Neural cell (in vitro differentiated cells): Measurements from ENCODE around the gene FGF1. TPM values are rescaled to one million over a fixed set of nuclear protein-coding genes. Genes with fewer than 3 reads are reported as not detected.

Source experiments
- H2AFZ ChIP-seq: fragments of 200-600, 300-800 bp; sonication (generic), shearing (Covaris generic); 2 replicates; pipeline ENCODE4 v1.6.0; 2014; ENCODE audit warnings: low read depth, mild to moderate bottlenecking, antibody characterized with exemption, low read length, moderate library complexity
- H3F3A ChIP-seq: fragments of 200-600 bp; shearing (Covaris generic); 2 replicates; pipeline ENCODE4 v1.6.1; 2016; ENCODE audit warnings: mild to moderate bottlenecking, moderate library complexity, mixed read lengths, antibody characterized with exemption, low read length; ENCODE audit not compliant: insufficient read depth, poor library complexity, severe bottlenecking
- H3K27ac ChIP-seq: fragments of 200-600, 300-800 bp; sonication (generic), shearing (Covaris generic); 2 replicates; pipeline ENCODE4 v1.5.1; 2014; ENCODE audit warnings: mild to moderate bottlenecking, low read length, moderate library complexity
- H3K27me3 ChIP-seq: fragments of 300-800, 200-600 bp; sonication (generic), shearing (Covaris generic); 2 replicates; pipeline ENCODE4 v1.6.0; 2014; ENCODE audit warnings: mild to moderate bottlenecking, low read depth, low read length, moderate library complexity; ENCODE audit not compliant: insufficient read depth
- H3K36me3 ChIP-seq: fragments of 300-800, 200-600 bp; sonication (generic), shearing (Covaris generic); 2 replicates; pipeline ENCODE4 v1.5.1; 2014; ENCODE audit warnings: mild to moderate bottlenecking, antibody characterized with exemption, low read length, moderate library complexity; ENCODE audit not compliant: insufficient read depth
- H3K4me2 ChIP-seq: fragments of 300-800, 200-600 bp; sonication (generic), shearing (Covaris generic); 2 replicates; pipeline ENCODE4 v1.6.0; 2014; ENCODE audit warnings: mild to moderate bottlenecking, low read length
- H3K4me3 ChIP-seq: fragments of 300-800, 200-600 bp; sonication (generic), shearing (Covaris generic); 2 replicates; pipeline ENCODE4 v1.5.1; 2014; ENCODE audit warnings: mild to moderate bottlenecking, low read length, moderate library complexity
- H3K79me2 ChIP-seq: fragments of 200-600 bp; shearing (Covaris generic); replicated peaks from 2 replicates; pipeline ENCODE4 v1.6.0; 2014; ENCODE audit warnings: mild to moderate bottlenecking, low read length, moderate library complexity; ENCODE audit not compliant: insufficient read depth
- H3K9ac ChIP-seq: fragments of 300-800, 200-600 bp; sonication (generic), shearing (Covaris generic); 2 replicates; pipeline ENCODE4 v1.6.1; 2016; ENCODE audit warnings: mild to moderate bottlenecking, low read length, mixed read lengths
- H3K9me2 ChIP-seq: fragments of 200-600 bp; shearing (Covaris generic); 2 replicates; pipeline ENCODE4 v1.6.1; 2016; ENCODE audit warnings: mild to moderate bottlenecking, low read length, mixed read lengths; ENCODE audit not compliant: insufficient read depth
- H3K9me3 ChIP-seq: fragments of 200-600, 300-800 bp; sonication (generic), shearing (Covaris generic); 2 replicates; pipeline ENCODE4 v1.6.1; 2016; ENCODE audit warnings: mild to moderate bottlenecking, mixed run types, low read length, moderate library complexity, mixed read lengths
- H4K20me1 ChIP-seq: fragments of 200-600 bp; shearing (Covaris generic); 2 replicates; pipeline ENCODE4 v1.6.1; 2016; ENCODE audit warnings: mild to moderate bottlenecking, mixed run types; ENCODE audit not compliant: insufficient read depth
- EP300 ChIP-seq: fragments of 450-650 bp; conservative IDR thresholded peaks from 2 replicates; pipeline ENCODE4 v1.6.1; 2014; ENCODE audit warnings: antibody characterized with exemption, mild to moderate bottlenecking, moderate library complexity; ENCODE audit not compliant: poor library complexity, severe bottlenecking
- EZH2 ChIP-seq: fragments of 200-600, 300-800 bp; shearing (Covaris generic), sonication (generic); IDR thresholded peaks from 2 replicates; pipeline ENCODE4 v1.6.1; 2014; ENCODE audit warnings: antibody characterized with exemption, low read length, borderline replicate concordance, mild to moderate bottlenecking; ENCODE audit not compliant: insufficient read depth, poor library complexity, severe bottlenecking
- MXI1 ChIP-seq: fragments of 450-650 bp; conservative IDR thresholded peaks from 2 replicates; pipeline ENCODE4 v1.6.1; 2014; ENCODE audit warnings: antibody characterized with exemption, mild to moderate bottlenecking; ENCODE audit not compliant: poor library complexity, severe bottlenecking
- POLR2AphosphoS5 ChIP-seq: IDR thresholded peaks from 2 replicates; pipeline ENCODE4 v1.6.1; 2012
- RAD21 ChIP-seq: fragments of 450-650 bp; conservative IDR thresholded peaks from 2 replicates; pipeline ENCODE4 v1.6.1; 2014; ENCODE audit warnings: antibody characterized with exemption, mild to moderate bottlenecking, moderate library complexity
- REST ChIP-seq: IDR thresholded peaks from 2 replicates; pipeline ENCODE4 v1.6.1; 2012; ENCODE audit warnings: borderline replicate concordance
- SMC3 ChIP-seq: fragments of 450-650 bp; conservative IDR thresholded peaks from 2 replicates; pipeline ENCODE4 v1.6.1; 2014; ENCODE audit warnings: antibody characterized with exemption, mild to moderate bottlenecking, moderate library complexity; ENCODE audit not compliant: poor library complexity
- TAF1 ChIP-seq: IDR thresholded peaks from 2 replicates; pipeline ENCODE4 v1.6.1; 2012; ENCODE audit warnings: low read depth
- polyA plus RNA-seq: library from polyadenylated mRNA; depleted of rRNA; stranded (reverse); fragments of >200 nt; gene quantifications from 2 replicates; pipeline ENCODE4 v1.2.3, GENCODE V29; 2014
- TF ChIP-seq, protein P1 (sequence below): fragments of 450-650 bp; IDR thresholded peaks from 2 replicates; pipeline ENCODE4 v1.5.1; 2014; ENCODE audit warnings: antibody characterized with exemption, mild to moderate bottlenecking, moderate library complexity; ENCODE audit not compliant: poor library complexity, severe bottlenecking

The FGF1 gene
- polyA plus RNA-seq, 1 donor from 2014 or later: not detected

GRCh38 chr5:142547445-142548380, 138.2 kb downstream of the FGF1 start:
- peaks cover 7% of the 10 kb centered on the region for H3K27me3 ChIP-seq
- H3K4me3 ChIP-seq: no peak overlapping the region
- no peaks in the 10 kb centered on the region for H3K9me2 ChIP-seq
- H3K79me2 ChIP-seq: no peaks in the 10 kb centered on the region
- no peaks in the 10 kb centered on the region for H3K9me3 ChIP-seq
- TF ChIP-seq SMC3: no peak
- no peak for TF ChIP-seq REST
- no peak for TF ChIP-seq MXI1
- TF ChIP-seq TAF1: no peak
- TF ChIP-seq RAD21: no peak
- no peak for TF ChIP-seq EP300
- TF ChIP-seq, protein P1, sequence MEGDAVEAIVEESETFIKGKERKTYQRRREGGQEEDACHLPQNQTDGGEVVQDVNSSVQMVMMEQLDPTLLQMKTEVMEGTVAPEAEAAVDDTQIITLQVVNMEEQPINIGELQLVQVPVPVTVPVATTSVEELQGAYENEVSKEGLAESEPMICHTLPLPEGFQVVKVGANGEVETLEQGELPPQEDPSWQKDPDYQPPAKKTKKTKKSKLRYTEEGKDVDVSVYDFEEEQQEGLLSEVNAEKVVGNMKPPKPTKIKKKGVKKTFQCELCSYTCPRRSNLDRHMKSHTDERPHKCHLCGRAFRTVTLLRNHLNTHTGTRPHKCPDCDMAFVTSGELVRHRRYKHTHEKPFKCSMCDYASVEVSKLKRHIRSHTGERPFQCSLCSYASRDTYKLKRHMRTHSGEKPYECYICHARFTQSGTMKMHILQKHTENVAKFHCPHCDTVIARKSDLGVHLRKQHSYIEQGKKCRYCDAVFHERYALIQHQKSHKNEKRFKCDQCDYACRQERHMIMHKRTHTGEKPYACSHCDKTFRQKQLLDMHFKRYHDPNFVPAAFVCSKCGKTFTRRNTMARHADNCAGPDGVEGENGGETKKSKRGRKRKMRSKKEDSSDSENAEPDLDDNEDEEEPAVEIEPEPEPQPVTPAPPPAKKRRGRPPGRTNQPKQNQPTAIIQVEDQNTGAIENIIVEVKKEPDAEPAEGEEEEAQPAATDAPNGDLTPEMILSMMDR: no peak
- TF ChIP-seq POLR2AphosphoS5: no peak
- no peak for TF ChIP-seq EZH2
- no peak overlapping the region for H3K4me2 ChIP-seq
- H3K27ac ChIP-seq: no peak overlapping the region
- H3K36me3 ChIP-seq: no peaks in the 10 kb centered on the region
- no peak overlapping the region for H3K9ac ChIP-seq
- no peaks in the 10 kb centered on the region for H3F3A ChIP-seq
- H4K20me1 ChIP-seq: no peaks in the 10 kb centered on the region
- no peak overlapping the region for H2AFZ ChIP-seq

DNA sequence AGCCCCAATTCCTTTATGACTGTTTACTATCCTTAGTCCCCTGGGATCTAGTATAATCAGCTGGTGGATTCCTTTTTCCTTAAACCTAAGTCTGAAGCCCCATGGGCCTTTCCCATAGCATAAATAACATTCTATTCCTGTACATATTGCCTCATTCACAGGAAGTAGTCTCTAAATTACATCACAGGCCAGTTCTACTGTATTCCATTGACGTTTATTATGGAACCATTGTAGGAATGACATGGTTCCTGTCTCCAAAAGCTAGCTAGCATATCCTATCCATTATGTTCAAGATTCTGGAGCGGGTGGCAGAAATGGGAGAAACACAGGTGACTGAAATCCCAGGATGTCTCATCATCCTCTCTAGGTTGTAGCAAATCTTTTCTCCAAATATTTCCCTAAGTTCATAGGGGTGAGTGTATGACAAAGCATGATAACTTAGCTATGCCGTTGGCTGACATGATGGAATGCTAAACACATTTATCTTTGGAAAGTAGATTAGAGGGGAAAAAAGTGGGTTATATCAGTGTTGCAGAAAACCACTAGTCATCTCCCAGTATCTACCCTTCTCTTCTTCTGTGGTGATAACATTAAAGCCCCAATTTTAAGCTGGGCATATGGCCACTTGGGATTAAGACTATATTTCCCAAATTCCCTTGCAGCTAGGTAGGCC, 140.1 kb downstream of the FGF1 start:
- TF ChIP-seq MXI1 (no peak), RAD21 (no peak), SMC3 (no peak), REST (no peak)
- TF ChIP-seq, protein P1: no peak
- H4K20me1 ChIP-seq: no peaks in the 10 kb centered on the region
- no peaks in the 10 kb centered on the region for H3K9me3 ChIP-seq
- no peaks in the 10 kb centered on the region for H3K79me2 ChIP-seq
- no peak overlapping the region for H2AFZ ChIP-seq
- H3F3A ChIP-seq: no peaks in the 10 kb centered on the region
- H3K9ac ChIP-seq: no peak overlapping the region
- H3K9me2 ChIP-seq: no peaks in the 10 kb centered on the region
- peaks cover 7% of the 10 kb centered on the region for H3K27me3 ChIP-seq
- no peak overlapping the region for H3K4me3 ChIP-seq
- H3K4me2 ChIP-seq: no peak overlapping the region
- H3K27ac ChIP-seq: no peak overlapping the region
- H3K36me3 ChIP-seq: no peaks in the 10 kb centered on the region
